Parathyroid adenoma (tissue), 2 donors: ENCODE measurements around the gene CHID1.

Experiments
- H2AFZ ChIP-seq: fragments of 300-600 bp; sonication (generic); one replicate; pipeline ENCODE4 v1.7.0; 2017; ENCODE audit warnings: antibody characterized with exemption, mild to moderate bottlenecking
- H3K27ac ChIP-seq: fragments of 300-600 bp; sonication (generic); one replicate; pipeline ENCODE4 v1.7.0; 2017
- H3K27me3 ChIP-seq: fragments of 300-600 bp; sonication (generic); one replicate; pipeline ENCODE4 v1.7.0; 2017; ENCODE audit warnings: low read length; ENCODE audit not compliant: control insufficient read depth, insufficient read depth
- H3K36me3 ChIP-seq: fragments of 300-600 bp; sonication (generic); one replicate; pipeline ENCODE4 v1.7.0; 2017; ENCODE audit warnings: low read length; ENCODE audit not compliant: control insufficient read depth, insufficient read depth
- H3K4me1 ChIP-seq: fragments of 300-600 bp; sonication (generic); one replicate; pipeline ENCODE4 v1.7.0; 2017; ENCODE audit warnings: control low read depth
- H3K4me2 ChIP-seq: fragments of 300-600 bp; sonication (generic); one replicate; pipeline ENCODE4 v1.7.0; 2017; ENCODE audit warnings: low read length
- H3K4me3 ChIP-seq: fragments of 300-600 bp; sonication (generic); one replicate; pipeline ENCODE4 v1.7.0; 2017; ENCODE audit warnings: low read depth, low read length
- H3K79me2 ChIP-seq: fragments of 300-600 bp; sonication (generic); one replicate; pipeline ENCODE4 v1.7.0; 2017; ENCODE audit warnings: control low read depth
- H3K9ac ChIP-seq: fragments of 300-600 bp; sonication (generic); one replicate; pipeline ENCODE4 v1.7.0; 2017; ENCODE audit warnings: mild to moderate bottlenecking
- H3K9me3 ChIP-seq: fragments of 300-600 bp; sonication (generic); one replicate; pipeline ENCODE4 v1.7.0; 2017; ENCODE audit warnings: low read length; ENCODE audit not compliant: control insufficient read depth
- CTCF ChIP-seq: fragments of 300-600 bp; sonication (generic); IDR thresholded peaks from one replicate; pipeline ENCODE4 v1.7.0; 2017; ENCODE audit warnings: antibody characterized with exemption, mild to moderate bottlenecking
- donor health status: primary hyperparathyroidism.

The CHID1 gene

DNA sequence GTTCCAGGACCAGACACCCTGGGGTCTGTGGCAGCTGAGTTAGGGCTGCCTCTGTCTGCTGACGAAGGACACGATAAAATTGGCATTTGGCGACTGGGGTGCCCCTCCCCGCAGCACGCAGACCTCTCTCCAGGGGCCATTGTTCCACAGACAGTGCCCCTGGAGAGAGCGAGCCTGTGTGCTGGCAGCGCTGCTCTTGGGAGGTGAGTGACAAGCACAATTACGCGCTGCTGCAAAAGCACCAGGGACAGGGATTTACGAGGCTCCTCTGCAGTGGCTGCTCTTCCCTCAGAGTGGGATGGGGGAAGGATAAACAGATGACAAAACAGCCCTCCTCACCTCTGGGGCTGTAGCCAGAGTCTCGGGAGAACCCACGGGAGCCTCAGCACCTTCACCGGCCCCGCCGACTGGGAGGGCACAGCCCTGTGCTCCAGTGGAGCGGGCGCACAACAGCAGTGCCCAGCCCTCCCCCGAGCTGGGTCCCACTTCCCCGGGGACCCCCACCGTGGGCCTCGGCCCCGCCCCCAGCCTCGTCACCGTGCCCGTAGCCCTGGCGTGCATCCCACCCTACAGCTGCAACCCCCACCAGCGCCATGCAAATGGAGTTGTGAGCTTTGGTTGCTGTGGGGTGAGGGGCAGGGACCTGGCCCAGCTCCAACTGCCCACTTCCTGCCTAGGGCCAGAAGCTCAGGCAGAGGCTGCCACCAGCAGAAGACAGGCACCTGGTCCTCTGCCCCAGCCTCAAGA lies 19.6 kb downstream of the CHID1 start:
- no peaks in the 10 kb centered on the region for H3K9me3 ChIP-seq
- no peak overlapping the region for H2AFZ ChIP-seq
- H3K9ac ChIP-seq: no peak overlapping the region
- H3K27ac ChIP-seq: no peak overlapping the region
- no peaks in the 10 kb centered on the region for H3K36me3 ChIP-seq
- H3K27me3 ChIP-seq: no peaks in the 10 kb centered on the region
- TF ChIP-seq CTCF: no peak
- no peaks in the 10 kb centered on the region for H3K4me1 ChIP-seq
- no peak overlapping the region for H3K4me2 ChIP-seq
- H3K79me2 ChIP-seq: no peaks in the 10 kb centered on the region
- H3K4me3 ChIP-seq: no peak overlapping the region

DNA sequence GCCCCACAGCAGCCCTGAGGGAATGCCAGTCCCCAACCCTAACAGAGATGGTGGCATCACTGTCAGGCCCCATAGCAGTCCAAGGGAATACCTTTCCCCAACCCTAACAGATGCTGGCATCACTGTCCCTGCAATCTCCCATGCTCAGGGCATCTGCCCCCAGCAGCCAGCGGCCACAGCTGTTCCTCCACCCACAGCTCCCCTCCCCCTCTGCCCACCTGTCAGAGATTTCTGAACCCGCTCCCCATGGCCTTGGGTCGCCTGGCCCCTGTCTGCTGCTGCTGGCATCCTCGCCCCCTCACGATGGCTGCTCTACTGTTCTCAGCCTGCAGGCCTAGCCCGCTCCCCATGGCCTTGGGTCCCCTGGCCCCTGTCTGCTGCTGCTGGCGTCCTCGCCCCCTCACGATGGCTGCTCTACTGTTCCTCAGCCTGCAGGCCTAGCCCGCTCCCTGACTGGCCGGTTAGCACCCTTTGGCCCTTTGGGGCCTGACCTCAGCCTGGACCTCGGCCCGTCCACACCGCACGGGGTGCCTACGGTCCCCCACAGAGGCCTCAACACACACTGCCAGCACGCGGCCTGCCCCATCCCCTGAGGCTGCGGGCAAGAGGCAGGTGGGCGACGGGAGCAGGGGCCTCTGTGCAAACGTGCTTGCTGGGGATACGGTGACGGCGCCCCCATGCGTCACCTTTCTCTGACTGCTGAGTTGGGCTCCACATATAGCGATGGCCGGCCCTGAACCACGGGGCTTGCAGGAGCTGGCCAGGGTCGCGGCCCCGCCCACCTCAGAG lies 20.7 kb downstream of the CHID1 start:
- no peaks in the 10 kb centered on the region for H3K9me3 ChIP-seq
- no peak overlapping the region for H3K4me3 ChIP-seq
- H3K27me3 ChIP-seq: no peaks in the 10 kb centered on the region
- no peak overlapping the region for H3K4me2 ChIP-seq
- H3K27ac ChIP-seq: no peak overlapping the region
- H3K4me1 ChIP-seq: no peaks in the 10 kb centered on the region
- H3K79me2 ChIP-seq: no peaks in the 10 kb centered on the region
- no peak for TF ChIP-seq CTCF
- no peak overlapping the region for H2AFZ ChIP-seq
- no peak overlapping the region for H3K9ac ChIP-seq
- H3K36me3 ChIP-seq: no peaks in the 10 kb centered on the region

DNA sequence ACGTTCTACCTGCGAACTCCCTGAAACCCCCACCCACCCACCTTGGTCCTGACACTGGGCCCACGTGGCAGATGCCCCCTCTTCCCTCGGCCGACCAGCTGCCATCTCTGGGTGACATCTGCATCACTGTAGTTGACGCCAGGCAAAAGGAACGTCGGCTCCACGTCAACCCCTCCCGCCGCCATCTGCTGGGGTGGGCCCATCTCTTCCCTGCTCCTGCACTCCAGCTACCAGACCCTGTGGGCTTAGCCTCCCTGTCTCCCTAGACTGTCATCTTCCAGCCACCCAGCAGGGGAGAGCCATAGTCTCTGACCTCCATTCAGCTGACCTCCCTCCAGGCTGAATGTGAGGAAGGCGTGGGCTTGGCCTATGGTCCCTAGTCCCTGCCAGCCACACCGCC lies 21.4 kb downstream of the CHID1 start:
- no peaks in the 10 kb centered on the region for H3K27me3 ChIP-seq
- H3K4me2 ChIP-seq: no peak overlapping the region
- H3K4me1 ChIP-seq: no peaks in the 10 kb centered on the region
- H3K4me3 ChIP-seq: no peak overlapping the region
- H3K36me3 ChIP-seq: no peaks in the 10 kb centered on the region
- H2AFZ ChIP-seq: no peak overlapping the region
- no peak overlapping the region for H3K27ac ChIP-seq
- TF ChIP-seq CTCF: no peak
- no peaks in the 10 kb centered on the region for H3K79me2 ChIP-seq
- H3K9me3 ChIP-seq: no peaks in the 10 kb centered on the region
- no peak overlapping the region for H3K9ac ChIP-seq

- Histone ChIP-seq H3K36me3 (no peaks in the 10 kb centered on the region), H3K4me3 (no peak overlapping the region), H3K9me3 (no peaks in the 10 kb centered on the region), H3K4me2 (no peak overlapping the region), H3K27ac (no peak overlapping the region), H2AFZ (no peak overlapping the region), H3K9ac (no peak overlapping the region), H3K4me1 (no peaks in the 10 kb centered on the region), H3K27me3 (no peaks in the 10 kb centered on the region), H3K79me2 (no peaks in the 10 kb centered on the region)
- TF ChIP-seq CTCF: no peak
Measured at GRCh38 chr11:888310-889212, 22.0 kb downstream of the CHID1 start.
